SK-N-SH (cell line): ENCODE measurements around the gene AMN1.

ENCODE experiments used
- CTCF ChIP-seq: fragments of 200-600 bp; sonication (generic); IDR thresholded peaks from 2 replicates; pipeline ENCODE4 v1.6.1; 2017; ENCODE audit warnings: antibody characterized with exemption, mild to moderate bottlenecking, moderate library complexity
- YY1 ChIP-seq: IDR thresholded peaks from 2 replicates; pipeline ENCODE4 v1.4.0; 2012; ENCODE audit warnings: low read depth, mild to moderate bottlenecking

GRCh38 chr12:31727192-31727591, 1.6 kb downstream of the AMN1 start:
- TF ChIP-seq CTCF (no peak), YY1 (no peak)
